Activated T-cell treated with anti-CD3 and anti-CD28 coated beads, Interleukin-2, amount 50 U/mL, for 4 hours (primary cell): Measurements from ENCODE around the gene ZBTB2. TPM values are rescaled to one million over a fixed set of nuclear protein-coding genes. Genes with fewer than 3 reads are reported as not detected.
"Not testable (repeated sequence)": the region's sequence is repeated elsewhere in the genome, so short reads cannot be mapped to it uniquely, and the experiment has no call there.

Source experiments
- ATAC-seq, 2 donors: fragments of 200-7000 bp; cut with Tn5 transposase; one replicate each; pipeline ENCODE4 v1.10.0; 2021
- DNase-seq: peaks from one replicate; pipeline ENCODE4 v3.0.0-alpha.2; 2020
- H3K27me3 Mint-ChIP-seq: one replicate; pipeline ENCODE4 v1.8.0; 2021; ENCODE audit warnings: low read depth, mixed read lengths
- H3K36me3 Mint-ChIP-seq: one replicate; pipeline ENCODE4 v1.8.0; 2022; ENCODE audit warnings: mixed read lengths; ENCODE audit not compliant: insufficient read depth
- H3K4me1 Mint-ChIP-seq: one replicate; pipeline ENCODE4 v1.8.0; 2021; ENCODE audit warnings: low read depth, mixed read lengths
- H3K4me3 Mint-ChIP-seq: one replicate; pipeline ENCODE4 v1.8.0; 2021; ENCODE audit warnings: mild to moderate bottlenecking, moderate library complexity, mixed read lengths
- H3K9me3 Mint-ChIP-seq: one replicate; pipeline ENCODE4 v1.8.0; 2021; ENCODE audit warnings: mixed read lengths
- total RNA-seq, 3 donors: library from RNA; stranded (reverse); gene quantifications; one replicate each; pipeline ENCODE4 v1.2.1, GENCODE V29; 2021

ZBTB2 gene
- total RNA-seq, 3 donors from 2014 or later, result 18.5 to 21.7 (median 19.5) TPM

- ATAC-seq, result no peak
- H3K4me1 Mint-ChIP-seq, result peaks cover 16% of the 10 kb centered on the region
- H3K4me3 Mint-ChIP-seq, result no peak overlapping the region
- H3K9me3 Mint-ChIP-seq, result no peaks in the 10 kb centered on the region
- no peaks in the 10 kb centered on the region for H3K36me3 Mint-ChIP-seq
- peaks cover 32% of the 10 kb centered on the region for H3K27me3 Mint-ChIP-seq
- DNase-seq, result no peak
These were observed 68.8 kb downstream of the ZBTB2 start for GRCh38 chr6:151322570-151322969.

GRCh38 chr6:151321438-151321837 is 69.9 kb downstream of the ZBTB2 start:
- no peaks in the 10 kb centered on the region for H3K9me3 Mint-ChIP-seq
- ATAC-seq (no peak), DNase-seq (no peak)
- peaks cover 16% of the 10 kb centered on the region for H3K4me1 Mint-ChIP-seq
- H3K27me3 Mint-ChIP-seq, result peaks cover 25% of the 10 kb centered on the region
- H3K4me3 Mint-ChIP-seq, result no peak overlapping the region
- no peaks in the 10 kb centered on the region for H3K36me3 Mint-ChIP-seq

DNA sequence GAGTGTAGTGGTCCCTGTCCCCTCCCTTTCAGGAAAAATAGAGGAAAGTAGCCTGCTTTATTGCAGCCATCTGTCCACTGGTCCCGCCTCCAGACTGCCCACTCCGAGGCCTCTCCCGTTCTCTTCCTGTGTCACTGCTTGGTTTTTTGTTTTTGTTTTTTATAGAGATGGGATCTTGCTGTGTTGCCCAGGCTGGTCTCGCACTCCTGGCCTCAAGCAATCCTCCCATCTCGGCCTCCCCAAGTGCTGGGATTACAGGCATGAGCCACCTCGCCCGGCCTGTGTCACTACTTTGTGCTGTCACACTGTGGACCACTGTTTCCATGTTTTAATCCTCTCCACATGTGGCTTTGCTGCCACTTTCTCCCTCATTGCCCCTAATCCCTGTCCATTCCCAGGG is 71.2 kb downstream of the ZBTB2 start:
- Mint-ChIP-seq H3K36me3 (no peaks in the 10 kb centered on the region), H3K4me1 (peaks cover 9% of the 10 kb centered on the region), H3K4me3 (no peak overlapping the region), H3K27me3 (peaks cover 16% of the 10 kb centered on the region), H3K9me3 (peaks cover 8% of the 10 kb centered on the region)
- DNase-seq, result no peak
- no peak for ATAC-seq

- no peaks in the 10 kb centered on the region for H3K4me1 Mint-ChIP-seq
- no peak for DNase-seq
- no peaks in the 10 kb centered on the region for H3K36me3 Mint-ChIP-seq
- no peak for ATAC-seq
- peaks cover 8% of the 10 kb centered on the region for H3K9me3 Mint-ChIP-seq
- no peak overlapping the region for H3K4me3 Mint-ChIP-seq
- peaks cover 11% of the 10 kb centered on the region for H3K27me3 Mint-ChIP-seq
These were observed 73.4 kb downstream of the ZBTB2 start for GRCh38 chr6:151317995-151318365.

DNA sequence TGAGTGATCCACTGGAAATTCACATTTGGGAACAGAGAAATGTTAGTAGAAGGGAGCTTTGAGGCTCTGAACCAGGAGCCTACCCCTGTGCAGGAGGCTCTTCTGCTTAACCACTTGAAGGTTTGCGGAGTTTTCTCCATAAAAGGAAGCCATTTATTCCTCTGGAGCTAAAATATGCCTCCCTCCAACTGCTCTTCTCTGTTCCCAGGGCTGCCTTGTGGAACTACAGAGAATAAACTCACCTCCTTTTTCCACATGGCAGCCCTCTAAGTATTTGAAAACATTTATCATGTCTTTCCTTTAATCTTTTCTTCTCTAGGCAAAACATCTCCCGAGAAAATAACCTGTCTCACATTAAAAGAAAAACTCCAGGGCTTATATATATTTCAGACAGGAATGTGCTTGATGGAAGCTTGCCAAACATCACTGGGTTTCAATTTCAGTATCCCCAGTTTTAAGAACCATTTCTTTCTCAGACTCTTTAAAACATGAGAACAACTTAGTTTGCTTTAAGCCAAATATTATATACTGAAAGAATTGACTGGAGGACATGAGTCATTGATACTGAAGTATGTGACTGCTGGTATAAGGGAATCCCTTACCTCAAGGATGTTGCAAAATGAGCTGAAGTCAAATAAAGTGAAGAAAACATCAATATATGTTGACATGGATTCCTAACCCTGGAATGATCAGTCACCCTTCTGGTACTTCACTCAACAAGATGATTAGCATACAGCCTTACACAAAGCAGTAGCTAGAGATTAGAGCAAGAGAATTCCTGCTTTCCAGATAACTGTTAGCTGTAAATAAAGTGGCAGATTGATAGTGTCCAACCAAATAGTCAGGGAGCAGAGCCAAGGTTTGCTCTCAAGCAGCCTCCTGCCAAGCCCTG is 74.0 kb downstream of the ZBTB2 start:
- no peak for ATAC-seq
- peaks cover 8% of the 10 kb centered on the region for H3K27me3 Mint-ChIP-seq
- H3K36me3 Mint-ChIP-seq, result no peaks in the 10 kb centered on the region

GRCh38 chr6:151315661-151316060 is 75.7 kb downstream of the ZBTB2 start:
- H3K4me1 Mint-ChIP-seq, H3K4me3 Mint-ChIP-seq, H3K9me3 Mint-ChIP-seq, H3K36me3 Mint-ChIP-seq, H3K27me3 Mint-ChIP-seq, DNase-seq, ATAC-seq: not testable (repeated sequence)

More for the DNA sequence above, 74.0 kb downstream of the ZBTB2 start:
- Mint-ChIP-seq H3K9me3 (peaks cover 8% of the 10 kb centered on the region), H3K4me3 (no peak overlapping the region), H3K4me1 (no peaks in the 10 kb centered on the region)
- DNase-seq, result no peak

Other genes with a start within 250 kb of the ZBTB2 start
- under 1 TPM; 0.63 to 0.91 (median 0.79) TPM for gene AKAP12, start 151.6 kb downstream of the ZBTB2 start, total RNA-seq
- gene RMND1, start 60.6 kb upstream of the ZBTB2 start, total RNA-seq, result 10 to 100 TPM; 15.3 to 18.1 (median 16.5) TPM
- not detected for gene CCDC170, start 102.5 kb upstream of the ZBTB2 start, total RNA-seq